GM19193 (cell line): ENCODE data around the gene ZSCAN16.

ENCODE experiments used
- POLR2A ChIP-seq: IDR thresholded peaks from 4 replicates; pipeline ENCODE4 v1.6.1; 2011; ENCODE audit not compliant: insufficient read depth, insufficient read length; ENCODE audit errors: extremely low read depth

Gene ZSCAN16

GRCh38 chr6:28145231-28145630 is 20.8 kb downstream of the ZSCAN16 start:
- TF ChIP-seq POLR2A = no peak

- no peak for TF ChIP-seq POLR2A
Measured at GRCh38 chr6:28152531-28152930, 28.1 kb downstream of the ZSCAN16 start.

GRCh38 chr6:28153546-28153945 is 29.1 kb downstream of the ZSCAN16 start:
- TF ChIP-seq POLR2A = no peak

- no peak for TF ChIP-seq POLR2A
Measured at GRCh38 chr6:28154357-28154756, 29.9 kb downstream of the ZSCAN16 start.

- no peak for TF ChIP-seq POLR2A
Measured at GRCh38 chr6:28158318-28158717, 33.9 kb downstream of the ZSCAN16 start.

- TF ChIP-seq POLR2A = no peak
Measured at GRCh38 chr6:28159029-28159607, 34.7 kb downstream of the ZSCAN16 start.

- TF ChIP-seq POLR2A = no peak
Measured at GRCh38 chr6:28160233-28160632, 35.8 kb downstream of the ZSCAN16 start.

GRCh38 chr6:28161410-28162079 is 37.1 kb downstream of the ZSCAN16 start:
- TF ChIP-seq POLR2A = peak; percentile 89

GRCh38 chr6:28165563-28165962 is 41.2 kb downstream of the ZSCAN16 start:
- no peak for TF ChIP-seq POLR2A

GRCh38 chr6:28167068-28167467 is 42.7 kb downstream of the ZSCAN16 start:
- TF ChIP-seq POLR2A = no peak

- TF ChIP-seq POLR2A = no peak
Measured at GRCh38 chr6:28167926-28168325, 43.5 kb downstream of the ZSCAN16 start.

- TF ChIP-seq POLR2A = no peak
Measured at GRCh38 chr6:28171271-28171670, 46.9 kb downstream of the ZSCAN16 start.

- no peak for TF ChIP-seq POLR2A
Measured at GRCh38 chr6:28172006-28172405, 47.6 kb downstream of the ZSCAN16 start.

- no peak for TF ChIP-seq POLR2A
Measured at GRCh38 chr6:28176373-28176772, 52.0 kb downstream of the ZSCAN16 start.
